GM18505 (cell line): ENCODE data around the gene PRDM16.

Experiments
- ATAC-seq: cut with Tn5 transposase; IDR thresholded peaks from one replicate; pipeline ENCODE4 v1.9.1; 2021; ENCODE audit not compliant: unreplicated experiment
- POLR2A ChIP-seq: IDR thresholded peaks from 4 replicates; pipeline ENCODE4 v1.6.1; 2011; ENCODE audit warnings: borderline replicate concordance; ENCODE audit not compliant: insufficient read depth, insufficient read length; ENCODE audit errors: extremely low read depth

The PRDM16 gene

GRCh38 chr1:3135744-3136455, 66.9 kb downstream of the PRDM16 start:
- TF ChIP-seq POLR2A, result no peak
- no peak for ATAC-seq

- ATAC-seq, result no peak
- no peak for TF ChIP-seq POLR2A
These were observed 67.5 kb downstream of the PRDM16 start for GRCh38 chr1:3136532-3136931.

- ATAC-seq, result no peak
These were observed 68.4 kb downstream of the PRDM16 start for GRCh38 chr1:3137111-3138100.

GRCh38 chr1:3138623-3139151, 69.7 kb downstream of the PRDM16 start:
- no peak for ATAC-seq
- TF ChIP-seq POLR2A, result no peak

More at GRCh38 chr1:3137111-3138100, 68.4 kb downstream of the PRDM16 start:
- no peak for TF ChIP-seq POLR2A

- TF ChIP-seq POLR2A, result no peak
- ATAC-seq, result no peak
These were observed 70.4 kb downstream of the PRDM16 start for GRCh38 chr1:3139451-3139852.

GRCh38 chr1:3139871-3140361, 70.9 kb downstream of the PRDM16 start:
- TF ChIP-seq POLR2A, result no peak
- ATAC-seq, result no peak

- no peak for ATAC-seq
- no peak for TF ChIP-seq POLR2A
These were observed 71.4 kb downstream of the PRDM16 start for GRCh38 chr1:3140437-3140836.

- no peak for TF ChIP-seq POLR2A
- no peak for ATAC-seq
These were observed 72.1 kb downstream of the PRDM16 start for GRCh38 chr1:3141129-3141528.

- TF ChIP-seq POLR2A, result no peak
These were observed 72.8 kb downstream of the PRDM16 start for GRCh38 chr1:3141836-3142235.

GRCh38 chr1:3142236-3142635, 73.2 kb downstream of the PRDM16 start:
- TF ChIP-seq POLR2A, result no peak
- ATAC-seq, result no peak

More at GRCh38 chr1:3141836-3142235, 72.8 kb downstream of the PRDM16 start:
- no peak for ATAC-seq

GRCh38 chr1:3142751-3143150, 73.7 kb downstream of the PRDM16 start:
- TF ChIP-seq POLR2A, result no peak
- ATAC-seq, result no peak

- no peak for ATAC-seq
- TF ChIP-seq POLR2A, result no peak
These were observed 76.7 kb downstream of the PRDM16 start for GRCh38 chr1:3145532-3146325.

GRCh38 chr1:3146458-3146857, 77.5 kb downstream of the PRDM16 start:
- TF ChIP-seq POLR2A, result no peak
- ATAC-seq, result no peak

- ATAC-seq, result no peak
- no peak for TF ChIP-seq POLR2A
These were observed 77.9 kb downstream of the PRDM16 start for GRCh38 chr1:3146907-3147306.
